Transverse colon (tissue), 4 donors: Measurements from ENCODE around the gene GREB1L.

Experiments used
- POLR2A ChIP-seq: fragments of 450-650 bp; IDR thresholded peaks from one replicate; pipeline ENCODE4 v1.6.1; 2016; ENCODE audit warnings: antibody characterized with exemption, mild to moderate bottlenecking, moderate library complexity
- POLR2AphosphoS5 ChIP-seq, 3 donors: sonication (generic); formaldehyde crosslinking; IDR thresholded peaks; one replicate each; pipeline ENCODE4 v1.6.1; 2016; ENCODE audit warnings: antibody characterized with exemption in 3 of 3
- TF ChIP-seq, protein P1 (sequence below), 5 experiments: fragments of 200-600 bp in 3 of 5; fragments of 450-650 bp in 2 of 5; sonication (generic) in 3 of 5; IDR thresholded peaks; 1 replicate in 2 of 5; 2 replicates in 3 of 5; pipeline ENCODE4 v1.5.1; 2016 to 2017; ENCODE audit warnings: antibody characterized with exemption in 5 of 5, inconsistent platforms in 3 of 5, mild to moderate bottlenecking in 2 of 5, moderate library complexity in 1 of 5

DNA sequence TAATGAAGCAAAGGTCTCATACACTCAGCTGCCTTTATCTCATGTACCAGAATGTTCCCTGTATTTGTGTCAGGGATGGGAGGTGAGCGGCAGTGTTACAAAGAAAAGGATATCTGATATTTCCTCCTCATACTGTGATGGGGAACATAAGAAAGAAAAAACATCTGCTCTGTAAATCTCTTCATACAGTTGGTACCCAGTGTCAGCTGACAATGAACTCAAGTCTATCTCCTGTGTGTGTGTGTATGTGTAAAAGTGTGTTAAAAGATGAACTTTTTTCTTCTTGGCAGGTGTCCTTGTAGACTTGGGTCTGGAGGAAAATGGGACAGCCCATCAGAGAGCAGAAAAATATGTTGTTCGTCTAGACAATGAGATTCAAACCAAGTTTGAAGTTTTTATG, 230.7 kb downstream of the GREB1L start:
- TF ChIP-seq, protein P1, sequence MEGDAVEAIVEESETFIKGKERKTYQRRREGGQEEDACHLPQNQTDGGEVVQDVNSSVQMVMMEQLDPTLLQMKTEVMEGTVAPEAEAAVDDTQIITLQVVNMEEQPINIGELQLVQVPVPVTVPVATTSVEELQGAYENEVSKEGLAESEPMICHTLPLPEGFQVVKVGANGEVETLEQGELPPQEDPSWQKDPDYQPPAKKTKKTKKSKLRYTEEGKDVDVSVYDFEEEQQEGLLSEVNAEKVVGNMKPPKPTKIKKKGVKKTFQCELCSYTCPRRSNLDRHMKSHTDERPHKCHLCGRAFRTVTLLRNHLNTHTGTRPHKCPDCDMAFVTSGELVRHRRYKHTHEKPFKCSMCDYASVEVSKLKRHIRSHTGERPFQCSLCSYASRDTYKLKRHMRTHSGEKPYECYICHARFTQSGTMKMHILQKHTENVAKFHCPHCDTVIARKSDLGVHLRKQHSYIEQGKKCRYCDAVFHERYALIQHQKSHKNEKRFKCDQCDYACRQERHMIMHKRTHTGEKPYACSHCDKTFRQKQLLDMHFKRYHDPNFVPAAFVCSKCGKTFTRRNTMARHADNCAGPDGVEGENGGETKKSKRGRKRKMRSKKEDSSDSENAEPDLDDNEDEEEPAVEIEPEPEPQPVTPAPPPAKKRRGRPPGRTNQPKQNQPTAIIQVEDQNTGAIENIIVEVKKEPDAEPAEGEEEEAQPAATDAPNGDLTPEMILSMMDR (IDR thresholded peaks at IDR 0.05): no peak
- TF ChIP-seq POLR2A (no peak), POLR2AphosphoS5 (IDR thresholded peaks at IDR 0.05) (no peak)
